Fibroblast of skin of back (primary cell): ENCODE measurements around the gene PDZD2. TPM values are rescaled to one million over a fixed set of nuclear protein-coding genes. Genes with fewer than 3 reads are reported as not detected.
"Not testable (repeated sequence)": the region's sequence is repeated elsewhere in the genome, so short reads cannot be mapped to it uniquely, and the experiment has no call there.

Source experiments
- DNase-seq: peaks from one replicate; pipeline ENCODE4 v3.0.0-alpha.2; 2013
- polyA plus RNA-seq, 2 experiments: library from polyadenylated mRNA; unstranded; fragments of 120-200 nt; gene quantifications; one replicate each; pipeline ENCODE4 v1.2.1, GENCODE V29; 2013; ENCODE audit not compliant: insufficient read length in 2 of 2

The PDZD2 gene
- polyA plus RNA-seq (2013, experiment 1 of 2; ENCODE audit: insufficient read length): 0.16 TPM
- polyA plus RNA-seq (2013, experiment 2 of 2; ENCODE audit: insufficient read length): 0.28 TPM

- peak; percentile 73 for DNase-seq
Observed at GRCh38 chr5:31638748-31639418, at the start of gene PDZD2. Gene PDZD2 (plus strand): TSS chr5:31639131.

GRCh38 chr5:31593665-31594064, 45.3 kb upstream of the PDZD2 start:
- no peak for DNase-seq

GRCh38 chr5:31596354-31596753, 42.6 kb upstream of the PDZD2 start:
- no peak for DNase-seq

- DNase-seq: no peak
Observed at GRCh38 chr5:31598640-31599611, 40.0 kb upstream of the PDZD2 start.

- DNase-seq: not testable (repeated sequence)
Observed at GRCh38 chr5:31602305-31602704, 36.6 kb upstream of the PDZD2 start.

GRCh38 chr5:31604240-31604639, 34.7 kb upstream of the PDZD2 start:
- no peak for DNase-seq

- DNase-seq: no peak
Observed at GRCh38 chr5:31604644-31605043, 34.3 kb upstream of the PDZD2 start.

- DNase-seq: no peak
Observed at GRCh38 chr5:31605920-31606319, 33.0 kb upstream of the PDZD2 start.

GRCh38 chr5:31607546-31607945, 31.4 kb upstream of the PDZD2 start:
- no peak for DNase-seq

GRCh38 chr5:31611002-31611401, 27.9 kb upstream of the PDZD2 start:
- no peak for DNase-seq

- no peak for DNase-seq
Observed at GRCh38 chr5:31613651-31614050, 25.3 kb upstream of the PDZD2 start.

- DNase-seq: peak; percentile 3
Observed at GRCh38 chr5:31614151-31615020, 24.5 kb upstream of the PDZD2 start.

- no peak for DNase-seq
Observed at GRCh38 chr5:31617867-31618266, 21.1 kb upstream of the PDZD2 start.

- DNase-seq: no peak
Observed at GRCh38 chr5:31620026-31620425, 18.9 kb upstream of the PDZD2 start.

- no peak for DNase-seq
Observed at GRCh38 chr5:31623249-31623648, 15.7 kb upstream of the PDZD2 start.

- no peak for DNase-seq
Observed at GRCh38 chr5:31625394-31625793, 13.5 kb upstream of the PDZD2 start.

GRCh38 chr5:31626156-31626555, 12.8 kb upstream of the PDZD2 start:
- no peak for DNase-seq

GRCh38 chr5:31626604-31627234, 12.2 kb upstream of the PDZD2 start:
- no peak for DNase-seq

- DNase-seq: no peak
Observed at GRCh38 chr5:31630931-31631330, 8.0 kb upstream of the PDZD2 start.

GRCh38 chr5:31632460-31632859, 6.5 kb upstream of the PDZD2 start:
- no peak for DNase-seq

- no peak for DNase-seq
Observed at GRCh38 chr5:31635446-31635845, 3.5 kb upstream of the PDZD2 start.

- DNase-seq: no peak
Observed at GRCh38 chr5:31637851-31638250, 1.1 kb upstream of the PDZD2 start.
